Neuron (in vitro differentiated cells): Measurements from ENCODE around the gene MROH8.

ENCODE experiments used
- H2AFZ ChIP-seq: one replicate; pipeline ENCODE4 v1.6.1; 2013; ENCODE audit warnings: low read depth, mild to moderate bottlenecking, inconsistent platforms, low read length, moderate library complexity
- H3K27me3 ChIP-seq: one replicate; pipeline ENCODE4 v1.6.1; 2013; ENCODE audit warnings: low read length; ENCODE audit not compliant: insufficient read depth
- H3K36me3 ChIP-seq: one replicate; pipeline ENCODE4 v1.6.1; 2013; ENCODE audit warnings: low read length; ENCODE audit not compliant: insufficient read depth
- H3K4me1 ChIP-seq: one replicate; pipeline ENCODE4 v1.6.1; 2013; ENCODE audit warnings: low read length; ENCODE audit not compliant: insufficient read depth
- H3K4me3 ChIP-seq: 2 replicates; pipeline ENCODE4 v1.5.1; 2013; ENCODE audit warnings: mild to moderate bottlenecking, low read length, moderate library complexity
- H3K9me3 ChIP-seq: one replicate; pipeline ENCODE4 v1.6.1; 2013; ENCODE audit warnings: low read length

The MROH8 gene

GRCh38 chr20:37209193-37209592, 29.8 kb upstream of the MROH8 start:
- Histone ChIP-seq H3K9me3 (peaks cover 2% of the 10 kb centered on the region), H3K27me3 (no peaks in the 10 kb centered on the region), H3K36me3 (peaks cover 71% of the 10 kb centered on the region), H3K4me1 (peaks cover 21% of the 10 kb centered on the region), H2AFZ (no peak overlapping the region), H3K4me3 (no peak overlapping the region)

GRCh38 chr20:37207171-37207570, 27.8 kb upstream of the MROH8 start:
- H3K27me3 ChIP-seq = no peaks in the 10 kb centered on the region
- H2AFZ ChIP-seq = no peak overlapping the region
- H3K4me1 ChIP-seq = peaks cover 30% of the 10 kb centered on the region
- H3K9me3 ChIP-seq = no peaks in the 10 kb centered on the region
- peaks cover 67% of the 10 kb centered on the region for H3K36me3 ChIP-seq
- H3K4me3 ChIP-seq = no peak overlapping the region

GRCh38 chr20:37205794-37206193, 26.4 kb upstream of the MROH8 start:
- Histone ChIP-seq H3K4me1 (peaks cover 30% of the 10 kb centered on the region), H3K9me3 (no peaks in the 10 kb centered on the region), H2AFZ (no peak overlapping the region), H3K27me3 (no peaks in the 10 kb centered on the region), H3K36me3 (peaks cover 70% of the 10 kb centered on the region), H3K4me3 (no peak overlapping the region)

GRCh38 chr20:37205130-37205529, 25.8 kb upstream of the MROH8 start:
- H3K9me3 ChIP-seq = no peaks in the 10 kb centered on the region
- no peak overlapping the region for H3K4me3 ChIP-seq
- H2AFZ ChIP-seq = no peak overlapping the region
- H3K27me3 ChIP-seq = no peaks in the 10 kb centered on the region
- H3K4me1 ChIP-seq = peaks cover 30% of the 10 kb centered on the region
- H3K36me3 ChIP-seq = peaks cover 75% of the 10 kb centered on the region

- Histone ChIP-seq H3K9me3 (no peaks in the 10 kb centered on the region), H3K27me3 (no peaks in the 10 kb centered on the region), H3K4me3 (no peak overlapping the region), H2AFZ (no peak overlapping the region), H3K36me3 (peaks cover 72% of the 10 kb centered on the region), H3K4me1 (peaks cover 30% of the 10 kb centered on the region)
Measured at GRCh38 chr20:37204056-37204455, 24.7 kb upstream of the MROH8 start.

GRCh38 chr20:37202267-37202943, 23.1 kb upstream of the MROH8 start:
- Histone ChIP-seq H2AFZ (no peak overlapping the region), H3K4me1 (peaks cover 30% of the 10 kb centered on the region), H3K36me3 (peaks cover 74% of the 10 kb centered on the region), H3K27me3 (no peaks in the 10 kb centered on the region), H3K4me3 (no peak overlapping the region), H3K9me3 (no peaks in the 10 kb centered on the region)

GRCh38 chr20:37201827-37202162, 22.4 kb upstream of the MROH8 start:
- H3K4me3 ChIP-seq = no peak overlapping the region
- H3K27me3 ChIP-seq = no peaks in the 10 kb centered on the region
- peaks cover 30% of the 10 kb centered on the region for H3K4me1 ChIP-seq
- H3K36me3 ChIP-seq = peaks cover 68% of the 10 kb centered on the region
- H3K9me3 ChIP-seq = no peaks in the 10 kb centered on the region
- no peak overlapping the region for H2AFZ ChIP-seq

GRCh38 chr20:37200926-37201826, 21.8 kb upstream of the MROH8 start:
- Histone ChIP-seq H3K4me3 (no peak overlapping the region), H3K9me3 (no peaks in the 10 kb centered on the region), H3K4me1 (peaks cover 29% of the 10 kb centered on the region), H3K36me3 (peaks cover 71% of the 10 kb centered on the region), H3K27me3 (no peaks in the 10 kb centered on the region), H2AFZ (no peak overlapping the region)

GRCh38 chr20:37200376-37200775, 21.0 kb upstream of the MROH8 start:
- peaks cover 22% of the 10 kb centered on the region for H3K4me1 ChIP-seq
- H2AFZ ChIP-seq = no peak overlapping the region
- no peak overlapping the region for H3K4me3 ChIP-seq
- H3K9me3 ChIP-seq = no peaks in the 10 kb centered on the region
- no peaks in the 10 kb centered on the region for H3K27me3 ChIP-seq
- H3K36me3 ChIP-seq = peaks cover 65% of the 10 kb centered on the region

GRCh38 chr20:37198932-37199660, 19.7 kb upstream of the MROH8 start:
- Histone ChIP-seq H3K4me3 (no peak overlapping the region), H3K27me3 (no peaks in the 10 kb centered on the region), H2AFZ (no peak overlapping the region), H3K36me3 (peaks cover 56% of the 10 kb centered on the region), H3K9me3 (no peaks in the 10 kb centered on the region), H3K4me1 (peaks cover 18% of the 10 kb centered on the region)

- Histone ChIP-seq H3K9me3 (no peaks in the 10 kb centered on the region), H3K27me3 (no peaks in the 10 kb centered on the region), H3K36me3 (peaks cover 38% of the 10 kb centered on the region), H3K4me1 (peaks cover 9% of the 10 kb centered on the region), H3K4me3 (no peak overlapping the region), H2AFZ (no peak overlapping the region)
Measured at GRCh38 chr20:37194621-37195417, 15.5 kb upstream of the MROH8 start.

GRCh38 chr20:37193821-37194220, 14.5 kb upstream of the MROH8 start:
- no peaks in the 10 kb centered on the region for H3K9me3 ChIP-seq
- peaks cover 39% of the 10 kb centered on the region for H3K36me3 ChIP-seq
- H3K4me1 ChIP-seq = peaks cover 9% of the 10 kb centered on the region
- no peak overlapping the region for H3K4me3 ChIP-seq
- no peak overlapping the region for H2AFZ ChIP-seq
- no peaks in the 10 kb centered on the region for H3K27me3 ChIP-seq
